Activated CD8-positive, alpha-beta memory T cell treated with anti-CD3 and anti-CD28 coated beads for 48 hours (primary cell): Measurements from ENCODE around the gene SHROOM3.
"Not testable (repeated sequence)": the region's sequence is repeated elsewhere in the genome, so short reads cannot be mapped to it uniquely, and the experiment has no call there.

ENCODE experiments used
- DNase-seq, 3 experiments: peaks; one replicate each; pipeline ENCODE4 v3.0.0-alpha.2; 2020; ENCODE audit warnings: low read depth in 2 of 3, low spot score in 2 of 3

SHROOM3 gene

GRCh38 chr4:76445911-76446310 lies 10.9 kb downstream of the SHROOM3 start:
- no peak for DNase-seq

DNA sequence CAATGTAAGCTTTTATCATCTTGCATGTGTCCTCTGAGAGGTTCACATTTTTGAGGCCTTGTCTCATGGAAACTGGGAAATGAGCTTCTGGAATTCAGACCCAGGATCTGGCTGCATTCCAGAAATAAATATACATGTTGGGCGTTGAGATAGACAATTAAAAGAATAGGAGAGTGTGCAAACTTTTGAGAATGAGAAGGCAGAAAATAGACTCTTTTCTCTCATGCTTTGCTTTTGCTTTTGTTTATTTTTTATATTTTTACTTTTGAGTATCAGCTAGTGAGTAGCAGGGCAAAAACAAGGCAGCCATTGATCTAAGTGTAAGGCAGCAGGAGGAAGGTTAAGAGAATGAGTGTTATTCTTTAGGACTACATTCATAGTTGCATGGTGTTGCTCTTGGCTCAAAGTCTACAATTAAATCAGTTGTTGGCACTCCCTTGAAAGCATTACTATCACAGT lies 12.4 kb downstream of the SHROOM3 start:
- no peak for DNase-seq

- DNase-seq: no peak
Observed at GRCh38 chr4:76448211-76448610, 13.2 kb downstream of the SHROOM3 start.

DNA sequence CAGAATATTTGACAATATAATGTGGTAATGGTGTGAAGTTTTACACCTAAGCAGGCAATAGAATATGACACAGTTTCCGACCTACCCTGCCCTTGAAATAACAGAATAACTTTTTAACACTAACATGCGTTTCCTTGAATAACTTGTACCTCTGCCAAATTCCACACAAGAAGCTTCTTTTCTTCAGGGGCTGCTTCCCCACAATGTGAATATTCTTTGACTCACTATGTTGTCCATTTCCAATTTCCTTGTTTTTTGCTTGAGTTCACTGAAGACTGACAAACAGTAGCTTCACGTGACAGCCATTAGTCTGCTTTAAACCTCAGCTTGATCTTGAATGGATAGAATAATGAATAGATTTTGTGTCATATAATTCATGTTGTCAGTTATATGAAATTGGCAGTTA lies 14.3 kb downstream of the SHROOM3 start:
- no peak for DNase-seq

- no peak for DNase-seq
Observed at GRCh38 chr4:76449833-76450232, 14.8 kb downstream of the SHROOM3 start.

- DNase-seq: no peak
Observed at GRCh38 chr4:76453232-76453631, 18.2 kb downstream of the SHROOM3 start.

GRCh38 chr4:76454073-76454472 lies 19.0 kb downstream of the SHROOM3 start:
- not testable (repeated sequence) for DNase-seq

DNA sequence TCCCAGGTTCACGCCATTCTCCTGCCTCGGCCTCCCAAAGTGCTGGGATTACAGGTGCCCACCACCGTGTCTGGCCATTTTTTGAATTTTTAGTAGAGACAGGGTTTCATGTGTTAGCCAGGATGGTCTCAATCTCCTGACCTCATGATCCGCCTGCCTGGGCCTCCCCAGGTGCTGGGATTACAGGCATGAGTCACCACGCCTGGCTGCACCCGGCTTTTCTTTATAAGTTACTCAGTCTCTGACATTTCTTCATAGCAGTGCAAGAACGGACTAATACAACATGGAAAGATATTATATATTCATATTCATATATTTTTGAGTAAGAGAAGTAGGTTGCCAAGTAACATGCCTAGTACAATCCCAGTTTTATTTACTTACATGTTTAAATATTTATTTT lies 22.9 kb downstream of the SHROOM3 start:
- DNase-seq: no peak

- DNase-seq: no peak
Observed at GRCh38 chr4:76458297-76458696, 23.3 kb downstream of the SHROOM3 start.

DNA sequence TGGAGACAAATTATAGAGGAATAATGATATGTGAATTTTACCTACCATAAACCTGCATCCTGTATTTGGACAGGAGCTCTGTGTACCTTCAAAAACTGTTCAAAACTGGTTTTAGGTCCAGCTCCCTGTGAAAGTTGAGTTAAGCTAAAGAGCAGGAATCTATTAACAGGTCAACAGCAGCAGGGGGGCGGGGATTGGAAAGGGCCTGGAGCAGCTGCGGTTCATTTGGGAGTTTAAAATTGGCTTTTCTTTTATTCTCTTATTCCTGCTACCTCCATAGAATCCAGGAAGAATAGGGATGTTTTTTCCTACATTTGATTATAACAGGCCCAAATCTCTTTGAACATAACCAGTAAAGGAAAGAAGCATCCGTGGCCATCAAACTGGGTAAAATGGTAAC lies 23.8 kb downstream of the SHROOM3 start:
- DNase-seq: no peak

DNA sequence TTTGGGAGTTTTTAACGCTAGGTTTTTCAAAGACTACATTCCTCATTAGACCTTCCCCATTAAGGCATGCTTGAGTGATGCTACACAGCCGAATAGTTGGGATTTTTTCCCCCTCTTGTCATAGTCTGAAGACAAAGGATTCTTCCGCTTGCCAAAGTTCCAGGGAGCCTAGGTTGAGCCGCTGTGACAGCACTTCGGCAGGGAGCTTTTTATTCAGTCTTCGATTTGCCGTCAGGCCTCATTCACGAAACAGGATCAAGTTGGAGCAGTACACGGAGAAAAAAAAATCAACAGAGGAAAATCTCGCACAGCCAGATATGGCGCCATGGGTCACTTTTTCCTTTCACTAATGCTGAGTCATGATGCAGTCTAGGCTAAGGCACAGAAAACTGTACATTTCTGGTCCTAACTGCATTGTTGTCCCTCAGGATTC lies 24.3 kb downstream of the SHROOM3 start:
- no peak for DNase-seq

- no peak for DNase-seq
Observed at GRCh38 chr4:76463568-76463967, 28.5 kb downstream of the SHROOM3 start.

- no peak for DNase-seq
Observed at GRCh38 chr4:76470064-76470463, 35.0 kb downstream of the SHROOM3 start.

- no peak for DNase-seq
Observed at GRCh38 chr4:76470532-76470931, 35.5 kb downstream of the SHROOM3 start.

GRCh38 chr4:76476571-76476970 lies 41.5 kb downstream of the SHROOM3 start:
- no peak for DNase-seq

GRCh38 chr4:76484654-76485053 lies 49.6 kb downstream of the SHROOM3 start:
- no peak for DNase-seq

DNA sequence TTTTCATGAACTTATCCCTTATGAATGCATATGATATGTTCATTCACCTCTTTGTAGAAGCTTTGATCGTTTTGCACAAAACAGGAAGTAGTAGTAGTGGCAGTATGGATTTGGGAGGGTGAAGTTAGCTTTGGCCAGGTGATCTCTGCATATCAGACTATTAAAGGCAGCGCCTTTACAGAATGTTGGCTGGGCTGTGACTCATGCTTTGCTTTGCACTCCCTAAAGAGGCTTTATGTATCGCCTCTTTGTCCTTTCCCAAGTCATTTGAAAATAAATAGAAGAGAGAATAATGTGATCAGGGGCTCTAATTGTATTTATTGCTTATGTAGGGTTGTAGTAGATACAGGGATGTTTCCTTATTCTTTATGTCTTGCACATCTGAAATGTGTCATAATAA lies 50.4 kb downstream of the SHROOM3 start:
- no peak for DNase-seq

GRCh38 chr4:76486588-76487276 lies 51.7 kb downstream of the SHROOM3 start:
- DNase-seq: no peak

- no peak for DNase-seq
Observed at GRCh38 chr4:76487621-76488020, 52.6 kb downstream of the SHROOM3 start.

- no peak for DNase-seq
Observed at GRCh38 chr4:76488455-76488854, 53.4 kb downstream of the SHROOM3 start.

- no peak for DNase-seq
Observed at GRCh38 chr4:76488888-76489685, 54.1 kb downstream of the SHROOM3 start.

GRCh38 chr4:76489686-76490161 lies 54.7 kb downstream of the SHROOM3 start:
- no peak for DNase-seq
